ENCODE results near the gene GRID1. TPM values are rescaled to one million over a fixed set of nuclear protein-coding genes. Genes with fewer than 3 reads are reported as not detected.
"Not testable (repeated sequence)": the region's sequence is repeated elsewhere in the genome, so short reads cannot be mapped to it uniquely, and the experiment has no call there.

GRID1 gene
- polyA plus RNA-seq, 3 donors = 0.71 to 1.7 (median 1.6) TPM

- WGBS, 3 donors = 62 to 70% (median 63%) methylated on average over 6 of the region's 6 CpGs
These were observed 111.9 kb downstream of the GRID1 start for GRCh38 chr10:86254526-86255174.

GRCh38 chr10:86254081-86254480 lies 112.5 kb downstream of the GRID1 start:
- H3K27ac ChIP-seq (ENCODE audit: low read depth, low read length) = no peak overlapping the region

More at GRCh38 chr10:86254526-86255174, 111.9 kb downstream of the GRID1 start:
- no peak overlapping the region for H3K27ac ChIP-seq (ENCODE audit: low read depth, low read length)

DNA sequence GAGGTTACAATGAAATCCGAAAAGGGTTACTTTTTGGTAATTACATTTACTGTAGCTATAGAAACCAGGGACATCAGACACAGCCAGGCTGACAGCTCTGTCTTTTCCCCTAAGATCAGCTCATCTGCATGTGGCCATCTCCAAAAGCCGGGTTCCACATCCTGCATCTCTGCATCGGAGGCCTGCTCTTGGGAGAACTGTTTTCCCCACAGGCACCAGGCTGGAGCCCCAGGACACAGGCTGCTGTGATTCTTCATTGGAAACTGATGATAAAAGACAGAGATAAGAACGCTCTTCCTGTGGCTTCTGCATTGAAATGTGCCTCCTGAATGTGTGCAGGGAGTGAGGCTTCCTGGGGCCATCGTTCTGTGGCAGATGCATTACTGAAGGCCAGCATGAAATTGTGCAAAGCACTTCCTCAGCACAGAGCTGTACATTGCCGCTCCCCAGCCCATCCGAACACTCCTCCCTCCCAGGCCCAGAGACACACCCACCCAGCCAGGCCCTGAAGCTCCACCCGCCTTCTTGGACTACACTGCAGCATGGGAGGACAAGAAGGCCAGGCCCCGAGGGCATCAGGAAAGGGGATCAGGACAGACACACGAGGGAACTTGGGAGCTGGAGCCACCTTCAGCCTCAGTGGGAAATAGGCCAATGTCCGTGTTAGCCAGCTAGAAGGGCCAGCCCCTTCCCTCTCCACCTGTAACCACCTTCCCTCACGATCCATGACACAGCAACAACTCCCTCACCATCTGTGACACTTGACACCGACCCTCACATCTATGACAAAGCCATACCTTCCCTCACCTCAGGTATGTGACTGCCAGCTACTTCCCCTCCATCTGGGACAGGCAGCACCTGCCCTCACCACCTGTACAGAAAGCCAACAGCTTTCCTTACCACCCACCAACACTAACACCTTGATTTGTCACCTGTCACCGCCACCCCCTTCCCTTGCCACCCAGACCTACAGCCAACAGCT lies 113.2 kb downstream of the GRID1 start:
- H3K27ac ChIP-seq (ENCODE audit: low read depth, low read length) = no peak overlapping the region
- WGBS, 3 donors = 49 to 59% (median 49%) methylated on average over 14 of the region's 14 CpGs

DNA sequence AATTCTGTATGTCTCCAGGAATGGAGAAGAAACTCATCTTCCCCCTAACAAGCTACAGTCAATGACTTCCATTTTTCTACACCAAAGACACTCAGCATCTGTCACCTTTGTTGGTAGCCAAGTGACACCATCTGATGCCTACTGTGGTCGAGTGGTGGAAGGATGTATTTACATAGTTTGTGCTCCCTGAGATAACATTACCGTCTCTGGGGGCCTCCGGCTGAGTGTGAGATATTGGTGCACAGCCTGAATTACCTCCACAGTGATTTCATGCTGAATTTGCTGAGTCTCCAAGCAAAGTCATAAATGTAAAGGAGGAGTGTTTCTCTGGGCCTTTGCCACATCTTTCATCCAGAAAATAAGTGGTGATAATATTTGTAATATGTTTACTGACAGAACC lies 114.0 kb downstream of the GRID1 start:
- WGBS, 3 donors = 50 to 65% (median 62%) methylated on average over 3 of the region's 3 CpGs
- H3K27ac ChIP-seq (ENCODE audit: low read depth, low read length) = no peak overlapping the region

- H3K27ac ChIP-seq (ENCODE audit: low read depth, low read length) = no peak overlapping the region
- 74 to 85% (median 76%) methylated on average over 7 of the region's 7 CpGs for WGBS, 3 donors
These were observed 114.5 kb downstream of the GRID1 start for GRCh38 chr10:86252079-86252478.

DNA sequence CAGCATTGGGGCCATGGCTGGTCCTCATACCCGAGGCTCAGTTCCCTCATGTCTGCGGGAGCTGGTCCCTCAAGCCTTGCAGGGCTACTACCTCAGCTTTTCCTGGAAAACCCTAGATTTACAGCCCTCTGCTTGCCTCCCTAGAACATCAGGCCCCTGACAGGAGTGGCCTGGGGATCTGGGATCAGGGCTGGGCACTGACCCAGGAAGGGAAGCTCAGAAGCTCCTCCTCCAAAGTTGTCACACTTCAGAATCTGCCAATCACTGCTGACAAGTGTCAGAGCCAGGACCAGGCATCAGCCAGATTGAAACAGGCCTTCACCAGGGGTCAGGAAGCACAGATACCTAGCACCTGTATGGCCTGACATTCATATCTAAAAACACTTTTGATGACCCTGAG lies 115.2 kb downstream of the GRID1 start:
- WGBS, 3 donors = 48 to 85% (median 73%) methylated on average over 2 of the region's 2 CpGs
- no peak overlapping the region for H3K27ac ChIP-seq (ENCODE audit: low read depth, low read length)

DNA sequence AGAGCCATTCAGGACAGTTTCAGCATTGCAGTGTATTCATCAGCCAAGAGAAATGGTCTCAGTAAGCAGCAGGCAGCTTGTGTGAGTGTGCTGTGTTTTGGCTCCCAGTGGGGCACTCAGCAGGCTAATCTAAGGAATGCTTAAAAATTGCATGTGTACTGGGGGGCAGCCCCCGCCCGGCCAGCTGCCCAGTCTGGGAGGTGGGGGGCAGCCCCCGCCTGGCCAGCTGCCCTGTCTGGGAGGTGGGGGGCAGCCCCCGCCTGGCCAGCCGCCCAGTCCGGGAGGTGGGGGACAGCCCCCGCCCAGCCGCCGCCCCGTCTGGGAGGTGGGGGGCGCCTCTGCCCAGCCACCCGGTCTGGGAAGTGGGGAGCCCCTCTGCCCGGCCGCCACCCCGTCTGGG lies 116.2 kb downstream of the GRID1 start:
- whole genome bisulfite sequencing, 3 donors = 80 to 94% (median 94%) methylated on average over 7 to 15 of the region's 15 CpGs
- no peak overlapping the region for H3K27ac ChIP-seq (ENCODE audit: low read depth, low read length)

DNA sequence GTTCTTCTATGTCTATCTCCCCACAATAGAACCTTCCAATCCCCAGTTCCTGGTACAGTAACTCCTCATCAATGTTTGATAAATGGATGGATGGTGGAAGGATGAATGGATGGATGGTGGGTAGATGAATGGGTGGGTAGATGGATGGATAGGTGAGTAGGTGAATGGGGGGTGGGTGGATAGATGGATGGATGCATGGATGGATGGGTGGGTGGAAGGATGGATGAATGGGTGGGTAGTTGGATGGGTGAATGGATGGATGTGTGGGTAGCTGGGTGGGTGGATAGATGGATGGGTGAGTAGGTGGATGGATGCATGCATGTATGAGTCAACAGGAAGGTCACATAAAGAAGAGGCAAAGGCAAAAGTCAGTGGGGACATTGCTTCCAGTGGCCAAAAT lies 116.8 kb downstream of the GRID1 start:
- H3K27ac ChIP-seq (ENCODE audit: low read depth, low read length) = no peak overlapping the region

GRCh38 chr10:86248062-86248461 lies 118.5 kb downstream of the GRID1 start:
- 85 to 88% (median 86%) methylated on average over 5 of the region's 5 CpGs for WGBS, 3 donors
- H3K27ac ChIP-seq (ENCODE audit: low read depth, low read length) = no peak overlapping the region

GRCh38 chr10:86247588-86247987 lies 119.0 kb downstream of the GRID1 start:
- H3K27ac ChIP-seq (ENCODE audit: low read depth, low read length) = no peak overlapping the region
- WGBS, 3 donors = 84 to 95% (median 93%) methylated on average over 1 of the region's 1 CpG

DNA sequence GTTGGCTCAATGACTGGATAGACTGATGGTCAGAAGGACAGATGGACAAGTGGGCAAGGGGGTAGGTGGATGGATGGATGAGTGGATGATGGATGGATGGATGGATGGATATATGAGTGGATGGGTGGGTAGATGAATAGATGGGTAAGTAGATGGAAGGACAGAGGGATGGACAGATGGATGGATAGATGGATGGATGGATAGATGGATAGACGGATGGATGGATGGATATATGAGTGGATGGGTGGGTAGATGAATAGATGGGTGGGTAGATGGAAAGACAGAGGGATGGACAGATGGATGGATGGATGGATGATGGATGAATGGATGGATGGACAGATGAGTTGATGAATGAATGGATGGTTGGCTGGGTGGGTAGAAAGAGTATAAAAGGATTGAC lies 119.5 kb downstream of the GRID1 start:
- 67 to 85% (median 79%) methylated on average over 1 of the region's 1 CpG for WGBS, 3 donors
- H3K27ac ChIP-seq (ENCODE audit: low read depth, low read length) = no peak overlapping the region

DNA sequence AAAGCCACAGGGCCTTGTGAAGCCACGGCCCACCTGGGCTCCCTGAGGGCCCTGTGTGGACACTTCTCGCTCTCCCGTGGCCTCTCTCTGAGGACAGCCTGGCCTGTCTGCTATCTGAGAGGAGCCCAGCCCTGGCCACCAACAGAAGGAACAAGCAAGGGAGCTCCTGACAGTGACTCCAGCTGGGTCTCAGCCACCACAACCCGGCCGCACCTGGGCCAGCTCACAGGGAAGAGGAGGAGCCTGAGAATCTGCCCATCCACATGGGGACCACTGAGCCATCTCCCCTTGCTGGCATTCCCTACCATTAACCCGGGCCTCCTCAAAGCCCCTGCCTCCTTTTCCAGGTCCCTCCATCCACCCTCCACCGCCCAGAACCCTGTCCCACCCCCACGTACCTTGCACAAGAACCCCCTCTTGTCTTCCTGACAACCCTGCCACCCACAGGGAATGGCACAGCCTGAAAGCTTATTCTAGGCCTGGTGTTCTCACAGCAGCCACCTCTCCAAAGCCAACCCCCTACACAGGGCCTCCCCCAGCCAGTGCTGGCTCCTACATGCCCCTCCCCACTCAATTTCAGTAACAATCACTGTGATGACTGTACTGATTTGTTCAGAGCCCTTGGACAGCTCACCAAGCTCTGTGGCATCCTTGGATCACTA lies 120.2 kb downstream of the GRID1 start:
- H3K27ac ChIP-seq (ENCODE audit: low read depth, low read length) = no peak overlapping the region
- 73 to 74% (median 74%) methylated on average over 8 of the region's 8 CpGs for WGBS, 3 donors

DNA sequence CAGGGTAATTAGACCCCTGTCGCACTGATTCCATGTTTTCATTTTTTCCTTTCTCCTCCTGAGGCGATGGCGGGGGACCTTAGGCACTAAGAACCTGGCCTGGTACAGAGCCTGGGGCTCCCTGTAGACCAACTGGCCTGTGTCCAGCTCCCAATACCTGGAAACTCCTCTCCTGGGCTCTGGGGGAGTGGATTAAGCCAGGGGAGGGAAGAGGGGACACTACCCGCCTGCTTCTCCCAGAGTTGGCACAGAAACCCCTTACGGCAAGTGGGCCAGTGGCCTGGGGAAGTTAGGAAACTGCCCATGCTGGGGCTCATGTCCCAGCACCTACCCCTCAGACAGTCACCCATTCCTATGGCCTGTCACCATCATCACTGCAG lies 121.6 kb downstream of the GRID1 start:
- H3K27ac ChIP-seq (ENCODE audit: low read depth, low read length) = no peak overlapping the region
- 87 to 96% (median 93%) methylated on average over 5 of the region's 5 CpGs for WGBS, 3 donors

GRCh38 chr10:86244297-86245014 lies 122.1 kb downstream of the GRID1 start:
- H3K27ac ChIP-seq (ENCODE audit: low read depth, low read length) = no peak overlapping the region
- 42 to 51% (median 51%) methylated on average over 16 of the region's 16 CpGs for WGBS, 3 donors

GRCh38 chr10:86243651-86244155 lies 122.9 kb downstream of the GRID1 start:
- 88 to 93% (median 91%) methylated on average over 10 of the region's 10 CpGs for WGBS, 3 donors
- H3K27ac ChIP-seq (ENCODE audit: low read depth, low read length) = no peak overlapping the region

GRCh38 chr10:86242761-86243160 lies 123.8 kb downstream of the GRID1 start:
- WGBS, 3 donors = 93 to 100% (median 95%) methylated on average over 4 of the region's 4 CpGs
- H3K27ac ChIP-seq (ENCODE audit: low read depth, low read length) = no peak overlapping the region

DNA sequence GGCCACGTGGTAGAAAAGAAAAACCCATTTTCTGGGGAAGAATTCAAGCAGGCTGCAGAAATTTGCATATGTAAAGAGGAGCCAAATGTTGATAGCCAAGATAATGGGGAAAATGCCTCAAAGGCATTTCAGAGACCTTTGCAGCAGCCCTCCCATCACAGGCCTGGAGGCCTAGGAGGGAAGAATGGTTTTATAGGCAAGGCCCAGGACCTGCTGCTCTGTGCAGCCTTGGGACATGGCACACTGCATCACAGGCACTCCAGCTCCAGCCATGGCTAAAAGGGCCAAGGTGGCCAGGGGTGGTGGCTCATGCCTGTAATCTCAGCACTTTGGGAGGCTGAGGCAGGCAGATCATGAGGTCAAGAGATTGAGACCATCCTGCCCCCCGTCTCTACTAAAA lies 128.5 kb downstream of the GRID1 start:
- WGBS, 3 donors = 40 to 45% (median 43%) methylated on average over 2 of the region's 2 CpGs

GRCh38 chr10:86234541-86235270 lies 131.9 kb downstream of the GRID1 start:
- WGBS, 3 donors = 57 to 84% (median 66%) methylated on average over 11 of the region's 11 CpGs
- H3K27ac ChIP-seq (ENCODE audit: low read depth, low read length) = no peak overlapping the region

More for the DNA sequence above, 128.5 kb downstream of the GRID1 start:
- not testable (repeated sequence) for H3K27ac ChIP-seq (ENCODE audit: low read depth, low read length)

Measured in adipose tissue (tissue), 3 donors.